GM10847 (cell line): ENCODE results near the gene MID1.

Experiments used
- POLR2A ChIP-seq: IDR thresholded peaks from 2 replicates; pipeline ENCODE4 v1.6.1; 2011; ENCODE audit not compliant: insufficient read length; ENCODE audit errors: extremely low read depth

Gene MID1

GRCh38 chrX:10630320-10630719 is 9.9 kb upstream of the MID1 start:
- TF ChIP-seq POLR2A: no peak

- no peak for TF ChIP-seq POLR2A
Observed at GRCh38 chrX:10629905-10630304, 9.5 kb upstream of the MID1 start.

GRCh38 chrX:10628906-10629305 is 8.5 kb upstream of the MID1 start:
- no peak for TF ChIP-seq POLR2A

- no peak for TF ChIP-seq POLR2A
Observed at GRCh38 chrX:10622197-10622596, 1.8 kb upstream of the MID1 start.

GRCh38 chrX:10619425-10620046 is 849 bp downstream of the MID1 start:
- TF ChIP-seq POLR2A: no peak

- TF ChIP-seq POLR2A: no peak
Observed at GRCh38 chrX:10618961-10619360, 1.4 kb downstream of the MID1 start.

- TF ChIP-seq POLR2A: no peak
Observed at GRCh38 chrX:10617999-10618351, 2.4 kb downstream of the MID1 start.

GRCh38 chrX:10617186-10617998 is 3.0 kb downstream of the MID1 start:
- no peak for TF ChIP-seq POLR2A

- TF ChIP-seq POLR2A: no peak
Observed at GRCh38 chrX:10615931-10616774, 4.2 kb downstream of the MID1 start.

- no peak for TF ChIP-seq POLR2A
Observed at GRCh38 chrX:10612215-10612614, 8.2 kb downstream of the MID1 start.

GRCh38 chrX:10611441-10612090 is 8.8 kb downstream of the MID1 start:
- no peak for TF ChIP-seq POLR2A

- no peak for TF ChIP-seq POLR2A
Observed at GRCh38 chrX:10608099-10608498, 12.3 kb downstream of the MID1 start.

- no peak for TF ChIP-seq POLR2A
Observed at GRCh38 chrX:10607233-10607632, 13.2 kb downstream of the MID1 start.

- no peak for TF ChIP-seq POLR2A
Observed at GRCh38 chrX:10603612-10604011, 16.8 kb downstream of the MID1 start.

- TF ChIP-seq POLR2A: no peak
Observed at GRCh38 chrX:10602646-10603045, 17.7 kb downstream of the MID1 start.

GRCh38 chrX:10600479-10600878 is 19.9 kb downstream of the MID1 start:
- no peak for TF ChIP-seq POLR2A

GRCh38 chrX:10598540-10598939 is 21.8 kb downstream of the MID1 start:
- TF ChIP-seq POLR2A: no peak
